Endothelial cell of umbilical vein (primary cell): Measurements from ENCODE around the gene NSL1. TPM values are rescaled to one million over a fixed set of nuclear protein-coding genes. Genes with fewer than 3 reads are reported as not detected.

Experiments used
- BruUV-seq: library from RNA; stranded (reverse); fragments of 400-500 nt; replicated peaks from 2 replicates; lab custom pipeline; 2021; lab: Mats Ljungman, UMichigan
- CTCF ChIA-PET: fragments of 300-600, 350-600 bp; sonication (Branson Sonifier 250); formaldehyde crosslinking; loops from one replicate; lab custom pipeline; 2021; ENCODE audit warnings: antibody characterized with exemption, inconsistent platforms; lab: Charles Lee
- POLR2A ChIA-PET: fragments of 300-600, 350-600 bp; sonication (Branson Sonifier 250); formaldehyde crosslinking; loops from one replicate; lab custom pipeline; 2021; ENCODE audit warnings: antibody characterized with exemption, inconsistent platforms; lab: Charles Lee
- DNase-seq: peaks from one replicate; pipeline ENCODE4 v3.0.0-alpha.2; 2011; ENCODE audit warnings: low read depth, low spot score
- FAIRE-seq: peaks from 2 replicates; lab custom pipeline; 2011; peaks lifted over from hg19 to GRCh38; lab: Jason Lieb, UNC
- H2AFZ ChIP-seq: 2 replicates; pipeline ENCODE4 v1.6.0; 2012; ENCODE audit warnings: low read depth, low read length, control low read depth, inconsistent platforms
- H3K27ac ChIP-seq: 2 replicates; pipeline ENCODE4 v1.5.1; 2011; ENCODE audit warnings: low read depth, mild to moderate bottlenecking, control low read depth, low read length, moderate library complexity; ENCODE audit not compliant: insufficient read depth
- H3K27me3 ChIP-seq, 2 experiments: 2 replicates each; pipeline versions ENCODE4 v1.6.0 to v1.6.1; 2011; ENCODE audit warnings: low read length in 2 of 2, mixed read lengths in 1 of 2; ENCODE audit not compliant: control insufficient read depth in 2 of 2, insufficient read depth in 2 of 2
- H3K36me3 ChIP-seq, 2 experiments: 2 replicates in 1 of 2; 3 replicates in 1 of 2; pipeline ENCODE4 v1.5.1; 2011; ENCODE audit warnings: low read length in 2 of 2, mild to moderate bottlenecking in 1 of 2, moderate library complexity in 1 of 2; ENCODE audit not compliant: control insufficient read depth in 2 of 2, insufficient read depth in 2 of 2; ENCODE audit errors: extremely low read depth in 1 of 2
- H3K4me1 ChIP-seq: 3 replicates; pipeline ENCODE4 v1.5.1; 2011; ENCODE audit warnings: mild to moderate bottlenecking, low read length; ENCODE audit not compliant: control insufficient read depth, insufficient read depth; ENCODE audit errors: extremely low read depth
- H3K4me2 ChIP-seq: 2 replicates; pipeline ENCODE4 v1.6.1; 2011; ENCODE audit warnings: low read length, control low read depth, mixed read lengths; ENCODE audit not compliant: insufficient read depth
- H3K4me3 ChIP-seq, 3 experiments: fragments of 200-600 bp in 1 of 3; sonication (generic), shearing (Covaris generic) in 1 of 3; replicated peaks in 1 of 3; 2 replicates each; pipeline ENCODE4 v1.5.1; 2011 to 2016; ENCODE audit warnings: control low read depth in 3 of 3, low read length in 3 of 3, mild to moderate bottlenecking in 2 of 3, inconsistent platforms in 1 of 3, low read depth in 1 of 3, moderate library complexity in 1 of 3; ENCODE audit not compliant: insufficient read depth in 1 of 3
- H3K79me2 ChIP-seq: 2 replicates; pipeline ENCODE4 v1.6.0; 2012; ENCODE audit warnings: low read length, inconsistent platforms; ENCODE audit not compliant: control insufficient read depth, insufficient read depth
- H3K9ac ChIP-seq: replicated peaks from 2 replicates; pipeline ENCODE3; 2011; ENCODE audit warnings: low read length, control low read depth; ENCODE audit not compliant: insufficient read depth; ENCODE audit errors: extremely low read depth
- H3K9me1 ChIP-seq: replicated peaks from 3 replicates; pipeline ENCODE4 v1.6.0; 2011; ENCODE audit warnings: mild to moderate bottlenecking, low read length; ENCODE audit not compliant: control insufficient read depth, insufficient read depth; ENCODE audit errors: extremely low read depth
- H3K9me3 ChIP-seq: replicated peaks from 2 replicates; pipeline ENCODE4 v1.5.1; 2012; ENCODE audit warnings: low read length, inconsistent platforms; ENCODE audit not compliant: control insufficient read depth, insufficient read depth
- H4K20me1 ChIP-seq: replicated peaks from 2 replicates; pipeline ENCODE3; 2011; ENCODE audit warnings: mild to moderate bottlenecking, low read length; ENCODE audit not compliant: control insufficient read depth, insufficient read depth; ENCODE audit errors: extremely low read depth
- FOS ChIP-seq: IDR thresholded peaks from 2 replicates; pipeline ENCODE4 v1.6.1; 2011; ENCODE audit warnings: mild to moderate bottlenecking, low read length, moderate library complexity, borderline replicate concordance; ENCODE audit not compliant: insufficient read depth
- GATA2 ChIP-seq: IDR thresholded peaks from 2 replicates; pipeline ENCODE4 v1.7.0; 2011; ENCODE audit warnings: low read depth, mild to moderate bottlenecking, moderate library complexity, mixed read lengths, low read length; ENCODE audit not compliant: insufficient read length, insufficient read depth
- JUN ChIP-seq: IDR thresholded peaks from 2 replicates; pipeline ENCODE4 v1.6.1; 2011; ENCODE audit warnings: borderline replicate concordance, low read depth; ENCODE audit not compliant: insufficient read length, insufficient read depth
- MYC ChIP-seq: IDR thresholded peaks from one replicate; pipeline ENCODE4 v1.6.1; 2011; ENCODE audit warnings: mild to moderate bottlenecking, low read depth, low read length
- POLR2A ChIP-seq: IDR thresholded peaks from 2 replicates; pipeline ENCODE4 v1.6.1; 2012; ENCODE audit warnings: low read depth, mild to moderate bottlenecking, control low read depth, low read length
- dilution Hi-C: fragments of 300-500 bp; cut with MboI; formaldehyde crosslinking; loops from one replicate; pipeline ENCODE4 v1.15.0; 2019; ENCODE audit warnings: low sequenced_read_pairs; ENCODE audit not compliant: extremely low pct_ligation_motif_present
- intact Hi-C: fragments of 100-400 bp; cut with micrococcal nuclease; formaldehyde crosslinking; loops from one replicate; pipeline ENCODE4 v1.10.0; 2022
- polyA plus RNA-seq, 4 experiments: library from polyadenylated mRNA; depleted of rRNA in 3 of 4; stranded (reverse) in 3 of 4; unstranded in 1 of 4; fragments of >200 nt; gene quantifications; 2 replicates each; pipeline versions ENCODE4 v1.2.1 to v1.2.3, GENCODE V29; 2011 to 2012; ENCODE audit warnings: missing spikeins in 1 of 4
- total RNA-seq: library from RNA; stranded (reverse); gene quantifications from 2 replicates; pipeline ENCODE4 v1.2.3, GENCODE V29; 2021
- TF ChIP-seq, protein P1 (sequence below), 2 donors: IDR thresholded peaks; 1 replicate in 1 of 2; 2 replicates in 1 of 2; pipeline ENCODE4 v1.5.1; 2011; ENCODE audit warnings: low read length in 2 of 2, mild to moderate bottlenecking in 2 of 2, moderate library complexity in 2 of 2, control low read depth in 1 of 2, inconsistent platforms in 1 of 2, low read depth in 1 of 2; ENCODE audit not compliant: insufficient read depth in 1 of 2; ENCODE audit errors: extremely low read depth in 1 of 2
- TF ChIP-seq, protein P2 (sequence below): IDR thresholded peaks from 2 replicates; pipeline ENCODE4 v1.6.1; 2011; ENCODE audit not compliant: insufficient read depth, insufficient read length

Gene NSL1
- total and polyA plus RNA-seq, 2 donors (not counting 3 experiments of a cell fraction or from before 2014, with no cell fraction given): 15.5 to 30.2 TPM

DNA sequence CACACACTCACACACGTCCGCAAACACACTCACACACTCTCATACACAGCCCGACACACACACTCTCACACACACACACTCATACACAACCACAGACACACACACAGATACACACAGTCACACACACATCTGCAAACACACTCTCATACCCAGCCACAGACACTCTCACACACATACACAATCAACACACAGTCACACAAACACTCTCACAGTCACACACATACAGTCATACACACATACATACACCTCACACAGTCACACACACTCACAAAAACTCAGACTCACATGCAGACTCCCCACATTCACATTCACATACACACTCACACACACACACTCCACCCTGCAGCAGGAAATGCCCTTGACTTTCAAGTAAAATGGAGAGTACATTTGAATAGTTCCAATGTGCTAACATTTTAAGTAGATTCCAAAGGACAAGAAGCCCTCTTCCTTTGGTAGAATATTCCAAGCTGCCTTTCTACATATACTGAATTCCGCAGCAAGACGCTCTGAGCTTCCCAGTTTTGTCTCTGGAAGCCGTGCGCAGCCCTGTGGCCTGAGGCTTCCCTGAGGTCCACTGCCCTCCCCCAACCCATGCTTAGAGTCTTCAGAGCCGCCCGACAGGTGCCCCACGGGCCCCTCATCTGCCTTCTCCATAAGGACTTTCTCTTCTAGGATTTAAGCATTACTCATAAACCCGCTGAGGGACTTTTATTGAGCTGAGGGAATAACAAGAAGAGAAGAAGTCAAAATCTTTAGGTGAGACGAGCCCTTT, 101.6 kb downstream of the NSL1 start:
- no peak overlapping the region for H3K4me3 ChIP-seq
- CTCF ChIA-PET: interaction anchor here (1.2 to 1.9 kb wide), 3 partner anchors 12 to 60 kb away, joined by 5 to 13 read pairs (median 6); no protein-coding TSS in a partner anchor
- POLR2A ChIA-PET: interaction anchor here (0.6 kb wide), 1 partner anchor 82 kb away, joined by 3 read pairs; the partner anchor contains the start of gene ATF3
- H3K79me2 ChIP-seq: no peaks in the 10 kb centered on the region
- no peaks in the 10 kb centered on the region for H3K4me1 ChIP-seq
- no peak overlapping the region for H3K4me2 ChIP-seq
- TF ChIP-seq FOS: no peak
- no peak for TF ChIP-seq JUN
- TF ChIP-seq, protein P1, sequence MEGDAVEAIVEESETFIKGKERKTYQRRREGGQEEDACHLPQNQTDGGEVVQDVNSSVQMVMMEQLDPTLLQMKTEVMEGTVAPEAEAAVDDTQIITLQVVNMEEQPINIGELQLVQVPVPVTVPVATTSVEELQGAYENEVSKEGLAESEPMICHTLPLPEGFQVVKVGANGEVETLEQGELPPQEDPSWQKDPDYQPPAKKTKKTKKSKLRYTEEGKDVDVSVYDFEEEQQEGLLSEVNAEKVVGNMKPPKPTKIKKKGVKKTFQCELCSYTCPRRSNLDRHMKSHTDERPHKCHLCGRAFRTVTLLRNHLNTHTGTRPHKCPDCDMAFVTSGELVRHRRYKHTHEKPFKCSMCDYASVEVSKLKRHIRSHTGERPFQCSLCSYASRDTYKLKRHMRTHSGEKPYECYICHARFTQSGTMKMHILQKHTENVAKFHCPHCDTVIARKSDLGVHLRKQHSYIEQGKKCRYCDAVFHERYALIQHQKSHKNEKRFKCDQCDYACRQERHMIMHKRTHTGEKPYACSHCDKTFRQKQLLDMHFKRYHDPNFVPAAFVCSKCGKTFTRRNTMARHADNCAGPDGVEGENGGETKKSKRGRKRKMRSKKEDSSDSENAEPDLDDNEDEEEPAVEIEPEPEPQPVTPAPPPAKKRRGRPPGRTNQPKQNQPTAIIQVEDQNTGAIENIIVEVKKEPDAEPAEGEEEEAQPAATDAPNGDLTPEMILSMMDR (IDR thresholded peaks at IDR 0.05; ENCODE audit: extremely low read depth in 1 of 2, insufficient read depth in 1 of 2, low read depth in 1 of 2, low read length in 2 of 2): no peak
- TF ChIP-seq MYC: no peak
- no peak for TF ChIP-seq GATA2
- TF ChIP-seq, protein P2, sequence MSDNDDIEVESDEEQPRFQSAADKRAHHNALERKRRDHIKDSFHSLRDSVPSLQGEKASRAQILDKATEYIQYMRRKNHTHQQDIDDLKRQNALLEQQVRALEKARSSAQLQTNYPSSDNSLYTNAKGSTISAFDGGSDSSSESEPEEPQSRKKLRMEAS: no peak
- TF ChIP-seq POLR2A: no peak
- no peaks in the 10 kb centered on the region for H3K9me1 ChIP-seq
- dilution Hi-C loops (no loop called here), intact Hi-C loops (no loop called here)
- peaks cover 21 to 32% of the 10 kb centered on the region in 2 experiments for H3K27me3 ChIP-seq
- BruUV-seq: no TSS peak
- H4K20me1 ChIP-seq: no peaks in the 10 kb centered on the region
- no peak overlapping the region for H3K9ac ChIP-seq
- no peak for FAIRE-seq
- no peaks in the 10 kb centered on the region for H3K36me3 ChIP-seq
- no peak for DNase-seq
- H3K27ac ChIP-seq: no peak overlapping the region
- H2AFZ ChIP-seq: no peak overlapping the region
- H3K9me3 ChIP-seq: no peaks in the 10 kb centered on the region
